HEK293 (cell line): ENCODE data around the gene TRIM65.
A peak's percentile ranks its signal among the peaks of the same experiment; 100 is the strongest.

Experiments used
- CTCF ChIA-PET: fragments of 350-600 bp; formaldehyde crosslinking; extraction: SDS; loops from one replicate; lab custom pipeline; 2021; ENCODE audit warnings: antibody characterized with exemption; lab: Yijun Ruan, JAX
- POLR2A ChIA-PET: fragments of 300-600 bp; formaldehyde crosslinking; extraction: SDS; loops from one replicate; lab custom pipeline; 2020; ENCODE audit warnings: antibody characterized with exemption, inconsistent platforms; lab: Yijun Ruan, JAX
- H3K27ac ChIP-seq: fragments of 200-500 bp; sonication (Bioruptor generic); 2 replicates; pipeline ENCODE4 v1.5.1; 2014; ENCODE audit warnings: low read depth, low read length, control low read depth, inconsistent platforms; ENCODE audit errors: extremely low read depth
- H3K36me3 ChIP-seq, 2 experiments: fragments of 200-500 bp in 1 of 2; sonication (Bioruptor generic) in 1 of 2; 1 replicate in 1 of 2; 2 replicates in 1 of 2; pipeline ENCODE4 v1.5.1; 2014 to 2017; ENCODE audit warnings: inconsistent platforms in 2 of 2, low read length in 2 of 2; ENCODE audit not compliant: control insufficient read depth in 2 of 2, insufficient read depth in 1 of 2
- H3K4me1 ChIP-seq: fragments of 200-500 bp; sonication (Bioruptor generic); 2 replicates; pipeline ENCODE4 v1.5.1; 2014; ENCODE audit warnings: mild to moderate bottlenecking, low read length, inconsistent platforms; ENCODE audit not compliant: control insufficient read depth, insufficient read depth
- H3K4me3 ChIP-seq: 2 replicates; pipeline ENCODE4 v1.5.1; 2011; ENCODE audit warnings: low read depth, mild to moderate bottlenecking, control low read depth, low read length, moderate library complexity
- H3K9me3 ChIP-seq: fragments of 200-500 bp; sonication (Bioruptor generic); 2 replicates; pipeline ENCODE4 v1.5.1; 2014; ENCODE audit warnings: low read depth, low read length, inconsistent platforms; ENCODE audit not compliant: control insufficient read depth, insufficient read depth
- GFI1B ChIP-seq: fragments of 450-650 bp; formaldehyde crosslinking; IDR thresholded peaks from 2 replicates; pipeline ENCODE4 v1.5.1; 2016; ENCODE audit warnings: missing biosample characterization, missing genetic modification characterization
- HOXA7 ChIP-seq: sonication (generic); formaldehyde crosslinking; IDR thresholded peaks from 2 replicates; pipeline ENCODE4 v1.8.1; 2022; ENCODE audit warnings: missing genetic modification reagents, borderline replicate concordance
- KLF8 ChIP-seq: fragments of 450-650 bp; formaldehyde crosslinking; IDR thresholded peaks from 2 replicates; pipeline ENCODE4 v1.5.1; 2016; ENCODE audit warnings: missing biosample characterization, missing genetic modification characterization
- MZF1 ChIP-seq: fragments of 450-650 bp; formaldehyde crosslinking; IDR thresholded peaks from 2 replicates; pipeline ENCODE4 v1.5.1; 2017; ENCODE audit warnings: missing biosample characterization, missing genetic modification characterization, borderline replicate concordance
- SCRT1 ChIP-seq: fragments of 450-650 bp; formaldehyde crosslinking; IDR thresholded peaks from 2 replicates; pipeline ENCODE4 v1.5.1; 2016; ENCODE audit warnings: missing biosample characterization, missing genetic modification characterization, borderline replicate concordance
- SCRT2 ChIP-seq: fragments of 450-650 bp; formaldehyde crosslinking; IDR thresholded peaks from 2 replicates; pipeline ENCODE4 v1.5.1; 2016; ENCODE audit warnings: missing biosample characterization, missing genetic modification characterization
- ZFP41 ChIP-seq: fragments of 450-650 bp; formaldehyde crosslinking; IDR thresholded peaks from 2 replicates; pipeline ENCODE4 v1.5.1; 2016; ENCODE audit warnings: missing biosample characterization, missing genetic modification characterization, borderline replicate concordance
- ZNF211 ChIP-seq: fragments of 450-650 bp; formaldehyde crosslinking; IDR thresholded peaks from 2 replicates; pipeline ENCODE4 v1.5.1; 2016; ENCODE audit warnings: low read depth, missing biosample characterization, missing genetic modification characterization
- ZNF23 ChIP-seq: fragments of 450-650 bp; formaldehyde crosslinking; IDR thresholded peaks from 2 replicates; pipeline ENCODE4 v1.5.1; 2016; ENCODE audit warnings: missing biosample characterization, missing genetic modification characterization, borderline replicate concordance
- ZNF24 ChIP-seq: fragments of 450-650 bp; formaldehyde crosslinking; IDR thresholded peaks from 2 replicates; pipeline ENCODE4 v1.5.1; 2016; ENCODE audit warnings: missing biosample characterization, missing genetic modification characterization
- ZNF274 ChIP-seq, 2 experiments: fragments of 200-500 bp in 1 of 2; fragments of 450-650 bp in 1 of 2; sonication (Bioruptor generic) in 1 of 2; formaldehyde crosslinking in 1 of 2; IDR thresholded peaks; 2 replicates each; pipeline versions ENCODE4 v1.5.1 to v1.6.1; 2014 to 2016; ENCODE audit warnings: borderline replicate concordance in 1 of 2, inconsistent platforms in 1 of 2, low read length in 1 of 2, missing biosample characterization in 1 of 2, missing genetic modification characterization in 1 of 2
- ZNF311 ChIP-seq: fragments of 450-650 bp; formaldehyde crosslinking; IDR thresholded peaks from 2 replicates; pipeline ENCODE4 v1.5.1; 2017; ENCODE audit warnings: missing biosample characterization, missing genetic modification characterization, borderline replicate concordance
- ZNF391 ChIP-seq: fragments of 450-650 bp; formaldehyde crosslinking; IDR thresholded peaks from 2 replicates; pipeline ENCODE4 v1.5.1; 2016; ENCODE audit warnings: low read depth, missing biosample characterization, missing genetic modification characterization, borderline replicate concordance
- ZNF416 ChIP-seq: fragments of 450-650 bp; formaldehyde crosslinking; IDR thresholded peaks from 2 replicates; pipeline ENCODE4 v1.5.1; 2016; ENCODE audit warnings: missing biosample characterization, missing genetic modification characterization
- ZNF548 ChIP-seq: fragments of 450-650 bp; formaldehyde crosslinking; IDR thresholded peaks from 2 replicates; pipeline ENCODE4 v1.5.1; 2016; ENCODE audit warnings: missing biosample characterization, missing genetic modification characterization
- ZNF658 ChIP-seq: fragments of 450-650 bp; formaldehyde crosslinking; IDR thresholded peaks from 2 replicates; pipeline ENCODE4; 2016; ENCODE audit warnings: missing biosample characterization, missing genetic modification characterization
- ZNF664 ChIP-seq: fragments of 450-650 bp; formaldehyde crosslinking; IDR thresholded peaks from 2 replicates; pipeline ENCODE4 v1.5.1; 2016; ENCODE audit warnings: missing biosample characterization, missing genetic modification characterization
- TF ChIP-seq, protein P1 (sequence below): fragments of 450-650 bp; formaldehyde crosslinking; IDR thresholded peaks from 2 replicates; pipeline ENCODE4 v1.5.1; 2016; ENCODE audit warnings: missing biosample characterization, missing genetic modification characterization
- TF ChIP-seq, protein P2 (sequence below): fragments of 450-650 bp; formaldehyde crosslinking; IDR thresholded peaks from 2 replicates; pipeline ENCODE4 v1.5.1; 2016; ENCODE audit warnings: missing biosample characterization, missing genetic modification characterization
- TF ChIP-seq, protein P3 (sequence below): fragments of 450-650 bp; formaldehyde crosslinking; IDR thresholded peaks from 2 replicates; pipeline ENCODE4 v1.5.1; 2016; ENCODE audit warnings: missing biosample characterization, missing genetic modification characterization
- TF ChIP-seq, protein P4 (sequence below): fragments of 450-650 bp; formaldehyde crosslinking; IDR thresholded peaks from 2 replicates; pipeline ENCODE4 v1.5.1; 2016; ENCODE audit warnings: missing biosample characterization, missing genetic modification characterization
- TF ChIP-seq, protein P5 (sequence below): fragments of 450-650 bp; formaldehyde crosslinking; IDR thresholded peaks from 2 replicates; pipeline ENCODE4 v1.5.1; 2016; ENCODE audit warnings: missing biosample characterization, missing genetic modification characterization
- TF ChIP-seq, protein P6 (sequence below): fragments of 450-650 bp; formaldehyde crosslinking; IDR thresholded peaks from 2 replicates; pipeline ENCODE4 v1.5.1; 2016; ENCODE audit warnings: missing biosample characterization, missing genetic modification characterization

The TRIM65 gene

DNA sequence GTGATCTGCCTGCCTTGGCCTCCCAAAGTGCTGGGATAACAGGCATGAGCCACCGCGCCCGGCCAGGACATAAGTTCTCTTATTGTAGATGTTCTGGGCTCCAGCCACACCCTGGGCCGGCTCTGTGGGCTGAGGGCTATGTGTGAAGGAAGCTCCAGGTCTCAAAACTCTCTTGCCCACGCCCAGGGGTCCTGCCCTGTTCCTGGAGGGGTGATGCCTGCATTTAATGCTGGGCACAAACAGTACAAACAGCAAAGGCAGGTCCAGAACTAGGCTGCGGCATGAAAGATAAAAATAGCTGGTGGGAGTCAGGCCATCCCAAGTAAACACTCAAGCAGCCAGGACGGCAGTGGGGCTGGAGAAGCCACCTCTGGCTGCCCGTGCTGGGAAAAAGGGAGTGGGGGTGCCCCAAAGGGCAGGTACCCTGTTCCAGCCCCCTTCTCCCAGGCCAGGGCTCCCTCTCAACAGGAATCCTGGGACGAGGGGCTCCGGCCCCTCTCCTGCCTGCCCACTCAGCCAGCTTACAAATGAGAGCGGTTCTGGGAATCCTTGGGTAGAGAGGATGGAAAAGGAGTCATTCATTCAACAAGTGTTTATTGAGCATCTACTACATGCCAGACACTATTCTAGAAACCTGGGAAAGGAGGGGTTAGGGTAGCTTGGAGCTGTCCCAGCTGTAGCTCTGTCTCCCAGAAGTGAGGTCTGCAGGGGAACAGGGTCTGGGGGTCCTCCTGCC, 23.0 kb downstream of the TRIM65 start:
- Histone ChIP-seq H3K27ac (no peak overlapping the region), H3K9me3 (no peaks in the 10 kb centered on the region), H3K36me3 (peaks cover 0 to 4% of the 10 kb centered on the region in 2 experiments; a peak in 1 of 3 replicates), H3K4me1 (peaks cover 4% of the 10 kb centered on the region), H3K4me3 (no peak overlapping the region)
- ChIA-PET CTCF (interaction anchor here (0.5 to 7.6 kb wide), 7 partner anchors 9 to 308 kb away, joined by 3 to 84 read pairs (median 5); no protein-coding TSS in a partner anchor), POLR2A (interaction anchor here (1.0 to 2.0 kb wide), 2 partner anchors 18 to 94 kb away, joined by 3 to 26 read pairs; partner anchors contain the start of gene WBP2)
- TF ChIP-seq, protein P1, sequence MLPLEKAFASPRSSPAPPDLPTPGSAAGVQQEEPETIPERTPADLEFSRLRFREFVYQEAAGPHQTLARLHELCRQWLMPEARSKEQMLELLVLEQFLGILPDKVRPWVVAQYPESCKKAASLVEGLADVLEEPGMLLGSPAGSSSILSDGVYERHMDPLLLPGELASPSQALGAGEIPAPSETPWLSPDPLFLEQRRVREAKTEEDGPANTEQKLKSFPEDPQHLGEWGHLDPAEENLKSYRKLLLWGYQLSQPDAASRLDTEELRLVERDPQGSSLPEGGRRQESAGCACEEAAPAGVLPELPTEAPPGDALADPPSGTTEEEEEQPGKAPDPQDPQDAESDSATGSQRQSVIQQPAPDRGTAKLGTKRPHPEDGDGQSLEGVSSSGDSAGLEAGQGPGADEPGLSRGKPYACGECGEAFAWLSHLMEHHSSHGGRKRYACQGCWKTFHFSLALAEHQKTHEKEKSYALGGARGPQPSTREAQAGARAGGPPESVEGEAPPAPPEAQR (tag by site-specific recombination), result no peak
- TF ChIP-seq ZNF311 (tag by site-specific recombination) (no peak), ZNF391 (no peak), ZNF416 (no peak), ZNF548 (tag by site-specific recombination) (no peak), GFI1B (no peak), KLF8 (tag by site-specific recombination) (no peak), SCRT1 (tag by site-specific recombination) (peak; percentile 67; the same call in 1 of the 2 replicates), ZNF658 (tag by site-specific recombination) (no peak), ZFP41 (tag by site-specific recombination) (no peak), ZNF24 (0 out of 2 replicates have a peak, but pooled peaks have one; percentile 47), MZF1 (tag by site-specific recombination) (no peak), SCRT2 (tag by site-specific recombination) (peak; percentile 89), ZNF211 (tag by site-specific recombination) (no peak), ZNF664 (tag by site-specific recombination) (peak; percentile 99), ZNF23 (no peak), HOXA7 (no peak), ZNF274 (IDR thresholded peaks at IDR 0.05; ENCODE audit: low read length) (no peak), ZNF274 (tag by site-specific recombination; IDR thresholded peaks at IDR 0.05; ENCODE audit: borderline replicate concordance) (no peak)
- TF ChIP-seq, protein P2, sequence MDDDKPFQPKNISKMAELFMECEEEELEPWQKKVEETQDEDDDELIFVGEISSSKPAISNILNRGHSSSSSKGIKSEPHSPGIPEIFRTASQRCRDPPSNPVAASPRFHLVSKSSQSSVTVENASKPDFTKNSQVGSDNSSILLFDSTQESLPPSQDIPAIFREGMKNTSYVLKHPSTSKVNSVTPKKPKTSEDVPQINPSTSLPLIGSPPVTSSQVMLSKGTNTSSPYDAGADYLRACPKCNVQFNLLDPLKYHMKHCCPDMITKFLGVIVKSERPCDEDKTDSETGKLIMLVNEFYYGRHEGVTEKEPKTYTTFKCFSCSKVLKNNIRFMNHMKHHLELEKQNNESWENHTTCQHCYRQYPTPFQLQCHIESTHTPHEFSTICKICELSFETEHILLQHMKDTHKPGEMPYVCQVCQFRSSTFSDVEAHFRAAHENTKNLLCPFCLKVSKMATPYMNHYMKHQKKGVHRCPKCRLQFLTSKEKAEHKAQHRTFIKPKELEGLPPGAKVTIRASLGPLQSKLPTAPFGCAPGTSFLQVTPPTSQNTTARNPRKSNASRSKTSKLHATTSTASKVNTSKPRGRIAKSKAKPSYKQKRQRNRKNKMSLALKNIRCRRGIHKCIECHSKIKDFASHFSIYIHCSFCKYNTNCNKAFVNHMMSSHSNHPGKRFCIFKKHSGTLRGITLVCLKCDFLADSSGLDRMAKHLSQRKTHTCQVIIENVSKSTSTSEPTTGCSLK (tag by site-specific recombination), result no peak
- TF ChIP-seq, protein P3, sequence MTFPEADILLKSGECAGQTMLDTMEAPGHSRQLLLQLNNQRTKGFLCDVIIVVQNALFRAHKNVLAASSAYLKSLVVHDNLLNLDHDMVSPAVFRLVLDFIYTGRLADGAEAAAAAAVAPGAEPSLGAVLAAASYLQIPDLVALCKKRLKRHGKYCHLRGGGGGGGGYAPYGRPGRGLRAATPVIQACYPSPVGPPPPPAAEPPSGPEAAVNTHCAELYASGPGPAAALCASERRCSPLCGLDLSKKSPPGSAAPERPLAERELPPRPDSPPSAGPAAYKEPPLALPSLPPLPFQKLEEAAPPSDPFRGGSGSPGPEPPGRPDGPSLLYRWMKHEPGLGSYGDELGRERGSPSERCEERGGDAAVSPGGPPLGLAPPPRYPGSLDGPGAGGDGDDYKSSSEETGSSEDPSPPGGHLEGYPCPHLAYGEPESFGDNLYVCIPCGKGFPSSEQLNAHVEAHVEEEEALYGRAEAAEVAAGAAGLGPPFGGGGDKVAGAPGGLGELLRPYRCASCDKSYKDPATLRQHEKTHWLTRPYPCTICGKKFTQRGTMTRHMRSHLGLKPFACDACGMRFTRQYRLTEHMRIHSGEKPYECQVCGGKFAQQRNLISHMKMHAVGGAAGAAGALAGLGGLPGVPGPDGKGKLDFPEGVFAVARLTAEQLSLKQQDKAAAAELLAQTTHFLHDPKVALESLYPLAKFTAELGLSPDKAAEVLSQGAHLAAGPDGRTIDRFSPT (tag by site-specific recombination), result no peak
- TF ChIP-seq, protein P4, sequence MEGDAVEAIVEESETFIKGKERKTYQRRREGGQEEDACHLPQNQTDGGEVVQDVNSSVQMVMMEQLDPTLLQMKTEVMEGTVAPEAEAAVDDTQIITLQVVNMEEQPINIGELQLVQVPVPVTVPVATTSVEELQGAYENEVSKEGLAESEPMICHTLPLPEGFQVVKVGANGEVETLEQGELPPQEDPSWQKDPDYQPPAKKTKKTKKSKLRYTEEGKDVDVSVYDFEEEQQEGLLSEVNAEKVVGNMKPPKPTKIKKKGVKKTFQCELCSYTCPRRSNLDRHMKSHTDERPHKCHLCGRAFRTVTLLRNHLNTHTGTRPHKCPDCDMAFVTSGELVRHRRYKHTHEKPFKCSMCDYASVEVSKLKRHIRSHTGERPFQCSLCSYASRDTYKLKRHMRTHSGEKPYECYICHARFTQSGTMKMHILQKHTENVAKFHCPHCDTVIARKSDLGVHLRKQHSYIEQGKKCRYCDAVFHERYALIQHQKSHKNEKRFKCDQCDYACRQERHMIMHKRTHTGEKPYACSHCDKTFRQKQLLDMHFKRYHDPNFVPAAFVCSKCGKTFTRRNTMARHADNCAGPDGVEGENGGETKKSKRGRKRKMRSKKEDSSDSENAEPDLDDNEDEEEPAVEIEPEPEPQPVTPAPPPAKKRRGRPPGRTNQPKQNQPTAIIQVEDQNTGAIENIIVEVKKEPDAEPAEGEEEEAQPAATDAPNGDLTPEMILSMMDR (tag by site-specific recombination), result no peak
- TF ChIP-seq, protein P5, sequence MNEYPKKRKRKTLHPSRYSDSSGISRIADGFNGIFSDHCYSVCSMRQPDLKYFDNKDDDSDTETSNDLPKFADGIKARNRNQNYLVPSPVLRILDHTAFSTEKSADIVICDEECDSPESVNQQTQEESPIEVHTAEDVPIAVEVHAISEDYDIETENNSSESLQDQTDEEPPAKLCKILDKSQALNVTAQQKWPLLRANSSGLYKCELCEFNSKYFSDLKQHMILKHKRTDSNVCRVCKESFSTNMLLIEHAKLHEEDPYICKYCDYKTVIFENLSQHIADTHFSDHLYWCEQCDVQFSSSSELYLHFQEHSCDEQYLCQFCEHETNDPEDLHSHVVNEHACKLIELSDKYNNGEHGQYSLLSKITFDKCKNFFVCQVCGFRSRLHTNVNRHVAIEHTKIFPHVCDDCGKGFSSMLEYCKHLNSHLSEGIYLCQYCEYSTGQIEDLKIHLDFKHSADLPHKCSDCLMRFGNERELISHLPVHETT (tag by site-specific recombination), result no peak
- TF ChIP-seq, protein P6, sequence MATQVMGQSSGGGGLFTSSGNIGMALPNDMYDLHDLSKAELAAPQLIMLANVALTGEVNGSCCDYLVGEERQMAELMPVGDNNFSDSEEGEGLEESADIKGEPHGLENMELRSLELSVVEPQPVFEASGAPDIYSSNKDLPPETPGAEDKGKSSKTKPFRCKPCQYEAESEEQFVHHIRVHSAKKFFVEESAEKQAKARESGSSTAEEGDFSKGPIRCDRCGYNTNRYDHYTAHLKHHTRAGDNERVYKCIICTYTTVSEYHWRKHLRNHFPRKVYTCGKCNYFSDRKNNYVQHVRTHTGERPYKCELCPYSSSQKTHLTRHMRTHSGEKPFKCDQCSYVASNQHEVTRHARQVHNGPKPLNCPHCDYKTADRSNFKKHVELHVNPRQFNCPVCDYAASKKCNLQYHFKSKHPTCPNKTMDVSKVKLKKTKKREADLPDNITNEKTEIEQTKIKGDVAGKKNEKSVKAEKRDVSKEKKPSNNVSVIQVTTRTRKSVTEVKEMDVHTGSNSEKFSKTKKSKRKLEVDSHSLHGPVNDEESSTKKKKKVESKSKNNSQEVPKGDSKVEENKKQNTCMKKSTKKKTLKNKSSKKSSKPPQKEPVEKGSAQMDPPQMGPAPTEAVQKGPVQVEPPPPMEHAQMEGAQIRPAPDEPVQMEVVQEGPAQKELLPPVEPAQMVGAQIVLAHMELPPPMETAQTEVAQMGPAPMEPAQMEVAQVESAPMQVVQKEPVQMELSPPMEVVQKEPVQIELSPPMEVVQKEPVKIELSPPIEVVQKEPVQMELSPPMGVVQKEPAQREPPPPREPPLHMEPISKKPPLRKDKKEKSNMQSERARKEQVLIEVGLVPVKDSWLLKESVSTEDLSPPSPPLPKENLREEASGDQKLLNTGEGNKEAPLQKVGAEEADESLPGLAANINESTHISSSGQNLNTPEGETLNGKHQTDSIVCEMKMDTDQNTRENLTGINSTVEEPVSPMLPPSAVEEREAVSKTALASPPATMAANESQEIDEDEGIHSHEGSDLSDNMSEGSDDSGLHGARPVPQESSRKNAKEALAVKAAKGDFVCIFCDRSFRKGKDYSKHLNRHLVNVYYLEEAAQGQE (tag by site-specific recombination), result no peak
